Prostate gland (tissue), 2 donors: ENCODE measurements around the gene MPHOSPH9.

Experiments
- CTCF ChIP-seq, 4 experiments: fragments of 200-600 bp in 2 of 4; fragments of 450-650 bp in 2 of 4; sonication (generic) in 2 of 4; IDR thresholded peaks; 1 replicate in 3 of 4; 2 replicates in 1 of 4; pipeline ENCODE4 v1.5.1; 2016 to 2019; ENCODE audit warnings: antibody characterized with exemption in 4 of 4, mild to moderate bottlenecking in 2 of 4, moderate library complexity in 2 of 4
- POLR2A ChIP-seq: fragments of 450-650 bp; IDR thresholded peaks from one replicate; pipeline ENCODE4 v1.6.1; 2016; ENCODE audit warnings: antibody characterized with exemption, mild to moderate bottlenecking
- POLR2AphosphoS5 ChIP-seq: sonication (generic); formaldehyde crosslinking; IDR thresholded peaks from one replicate; pipeline ENCODE4 v1.6.1; 2017; ENCODE audit warnings: antibody characterized with exemption

- no peak for TF ChIP-seq POLR2A
- no peak for TF ChIP-seq CTCF (IDR thresholded peaks at IDR 0.05)
- no peak for TF ChIP-seq POLR2AphosphoS5
These were observed 90.5 kb downstream of the MPHOSPH9 start for GRCh38 chr12:123142518-123142840.
